ENCODE measurements around the gene USP10. TPM values are rescaled to one million over a fixed set of nuclear protein-coding genes. Genes with fewer than 3 reads are reported as not detected.

Gene USP10
- total and polyA plus RNA-seq, 2 donors (not counting 1 experiment from before 2014, with no cell fraction given): 48.9 to 134 TPM

- Histone ChIP-seq H3K36me3 (replicated peaks in 1 of 2; ENCODE audit: control extremely low read depth in 1 of 2, control insufficient read depth in 1 of 2, extremely low read depth in 1 of 2, insufficient read depth in 2 of 2, low read length in 1 of 2) (peaks cover 0 to 26% of the 10 kb centered on the region in 2 experiments), H3K27ac (ENCODE audit: low read length in 2 of 2) (no peak overlapping the region), H4K20me1 (ENCODE audit: control insufficient read depth, insufficient read depth, low read length, poor library complexity, severe bottlenecking) (peaks cover 50% of the 10 kb centered on the region), H2AFZ (ENCODE audit: insufficient read depth, low read depth, low read length, poor library complexity, severe bottlenecking) (peak overlapping the region; percentile 1), H3K79me2 (ENCODE audit: control insufficient read depth, insufficient read depth, low read length) (peaks cover 89% of the 10 kb centered on the region), H3K9me3 (ENCODE audit: control extremely low read depth in 1 of 3, control insufficient read depth in 2 of 3, insufficient read depth in 1 of 3, low read length in 2 of 3) (no peaks in the 10 kb centered on the region), H3K27me3 (replicated peaks in 1 of 4; ENCODE audit: control extremely low read depth in 1 of 4, control insufficient read depth in 3 of 4, insufficient read depth in 4 of 4, low read length in 3 of 4) (no peaks in the 10 kb centered on the region), H3K4me1 (ENCODE audit: control insufficient read depth in 2 of 2, insufficient read depth in 2 of 2, low read length in 2 of 2) (peaks cover 44 to 47% of the 10 kb centered on the region in 2 donors), H3K4me3 (ENCODE audit: control extremely low read depth in 1 of 5, extremely low read depth in 1 of 5, insufficient read depth in 1 of 5, low read depth in 2 of 5, low read length in 4 of 5) (peak overlapping the region in 1 of 5 experiments; percentile 21), H3K9ac (ENCODE audit: low read length) (no peak overlapping the region), H3K4me2 (replicated peaks; ENCODE audit: low read depth, low read length, poor library complexity, severe bottlenecking) (peak overlapping the region; percentile 53)
- no peaks in the 10 kb centered on the region for H3K27me3 Mint-ChIP-seq
- ChIA-PET CTCF (interaction anchor here (0.6 to 8.5 kb wide), 28 partner anchors 8 to 670 kb away, joined by 3 to 138 read pairs (median 5); no protein-coding TSS in a partner anchor), POLR2A (interaction anchor here (0.7 kb wide), 1 partner anchor 715 kb away, joined by 3 read pairs; no protein-coding TSS in a partner anchor)
- intact Hi-C loops (cut with micrococcal nuclease): loop anchor here (1.0 kb wide), 2 partner anchors 198 to 216 kb away; no protein-coding TSS in a partner anchor
- peak overlapping the region; percentile 12 for H3K4me3 Mint-ChIP-seq
- H3K4me1 Mint-ChIP-seq: peaks cover 72% of the 10 kb centered on the region
- DNase-seq (peak; percentile 89), ATAC-seq (ENCODE audit: low read depth) (peak; percentile 88)
- peak; percentile 91 for TF ChIP-seq CTCF (IDR thresholded peaks at IDR 0.05)
- no peak for TF ChIP-seq EZH2 (IDR thresholded peaks at IDR 0.05; ENCODE audit: borderline replicate concordance, insufficient read depth, low read depth, low read length, poor library complexity, severe bottlenecking)
- no peaks in the 10 kb centered on the region for H3K9me3 Mint-ChIP-seq (ENCODE audit: insufficient read depth)
- WGBS (ENCODE audit: insufficient coverage): 7% methylated on average over 12 of the region's 12 CpGs
- H3K27ac Mint-ChIP-seq: peak overlapping the region; percentile 57
These were observed 54.6 kb downstream of the USP10 start for GRCh38 chr16:84754353-84754856.

Data from B cell (primary cell).